ENCODE data around the gene WSB2.
"Not testable (repeated sequence)": the region's sequence is repeated elsewhere in the genome, so short reads cannot be mapped to it uniquely, and the experiment has no call there.

Gene WSB2

DNA sequence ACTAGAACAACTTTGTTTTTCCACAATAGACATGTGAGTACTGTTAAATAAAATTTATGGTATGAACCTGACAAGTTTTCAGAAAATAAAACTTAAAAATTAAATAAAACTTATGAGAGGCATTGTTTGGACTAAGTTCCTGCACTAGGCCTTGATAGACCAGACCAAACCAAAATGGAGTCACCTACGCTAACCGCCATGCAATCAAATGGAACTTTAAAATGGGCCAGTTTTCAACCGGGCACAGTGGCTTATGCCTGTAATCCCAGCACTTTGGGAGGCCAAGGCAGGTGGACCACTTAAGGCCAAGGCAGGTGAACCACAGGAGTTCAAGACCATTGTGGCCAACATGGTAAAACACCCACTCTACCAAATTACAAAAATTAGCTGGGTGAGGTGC lies 49.6 kb downstream of the WSB2 start:
- TF ChIP-seq, protein P1, sequence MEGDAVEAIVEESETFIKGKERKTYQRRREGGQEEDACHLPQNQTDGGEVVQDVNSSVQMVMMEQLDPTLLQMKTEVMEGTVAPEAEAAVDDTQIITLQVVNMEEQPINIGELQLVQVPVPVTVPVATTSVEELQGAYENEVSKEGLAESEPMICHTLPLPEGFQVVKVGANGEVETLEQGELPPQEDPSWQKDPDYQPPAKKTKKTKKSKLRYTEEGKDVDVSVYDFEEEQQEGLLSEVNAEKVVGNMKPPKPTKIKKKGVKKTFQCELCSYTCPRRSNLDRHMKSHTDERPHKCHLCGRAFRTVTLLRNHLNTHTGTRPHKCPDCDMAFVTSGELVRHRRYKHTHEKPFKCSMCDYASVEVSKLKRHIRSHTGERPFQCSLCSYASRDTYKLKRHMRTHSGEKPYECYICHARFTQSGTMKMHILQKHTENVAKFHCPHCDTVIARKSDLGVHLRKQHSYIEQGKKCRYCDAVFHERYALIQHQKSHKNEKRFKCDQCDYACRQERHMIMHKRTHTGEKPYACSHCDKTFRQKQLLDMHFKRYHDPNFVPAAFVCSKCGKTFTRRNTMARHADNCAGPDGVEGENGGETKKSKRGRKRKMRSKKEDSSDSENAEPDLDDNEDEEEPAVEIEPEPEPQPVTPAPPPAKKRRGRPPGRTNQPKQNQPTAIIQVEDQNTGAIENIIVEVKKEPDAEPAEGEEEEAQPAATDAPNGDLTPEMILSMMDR (IDR thresholded peaks at IDR 0.05; ENCODE audit: low read depth, low read length): no peak

DNA sequence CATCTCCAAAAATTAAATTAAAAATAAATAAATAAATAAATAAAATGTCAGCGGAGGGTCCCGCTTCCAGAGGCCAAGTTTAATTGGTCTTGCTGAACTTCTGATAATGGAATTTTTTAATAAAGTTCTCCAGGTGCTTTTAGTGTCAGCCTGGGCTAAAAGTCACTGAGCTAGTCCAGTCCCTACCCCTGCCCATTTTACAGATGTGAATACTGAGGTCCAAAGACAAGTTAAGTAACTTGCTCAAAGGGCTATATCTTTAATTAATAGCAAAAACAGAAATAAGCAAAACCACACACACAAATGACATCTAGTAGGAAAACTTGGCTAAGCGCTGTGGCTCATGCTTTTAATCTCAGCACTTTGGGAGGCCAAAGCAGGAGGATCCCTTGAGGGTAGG lies 50.1 kb downstream of the WSB2 start:
- TF ChIP-seq, protein P1 (IDR thresholded peaks at IDR 0.05; ENCODE audit: low read depth, low read length): no peak
- no peak overlapping the region for H3K4me3 ChIP-seq (ENCODE audit: low read depth, low read length)

More for the DNA sequence above, 49.6 kb downstream of the WSB2 start:
- H3K4me3 ChIP-seq (ENCODE audit: low read depth, low read length): no peak overlapping the region

DNA sequence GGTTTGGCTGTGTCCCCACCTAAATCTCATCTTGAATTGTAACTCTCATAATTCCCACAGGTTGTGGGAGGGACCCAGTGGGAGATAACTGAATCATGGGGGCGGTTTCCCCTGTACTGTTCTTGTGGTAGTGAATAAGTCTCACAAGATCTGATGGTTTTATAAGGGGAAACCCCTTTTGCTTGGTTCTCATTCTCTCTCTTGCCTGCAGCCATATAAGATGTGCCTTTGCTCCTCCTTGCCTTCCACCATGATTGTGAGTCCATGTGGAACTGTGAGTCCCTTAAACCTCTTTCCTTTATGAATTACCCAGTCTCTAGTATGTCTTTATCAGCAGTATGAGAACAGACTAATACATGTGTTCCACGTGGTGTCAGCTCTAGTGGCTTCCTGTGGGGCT lies 61.2 kb downstream of the WSB2 start:
- H3K4me3 ChIP-seq (ENCODE audit: low read depth, low read length): not testable (repeated sequence)

DNA sequence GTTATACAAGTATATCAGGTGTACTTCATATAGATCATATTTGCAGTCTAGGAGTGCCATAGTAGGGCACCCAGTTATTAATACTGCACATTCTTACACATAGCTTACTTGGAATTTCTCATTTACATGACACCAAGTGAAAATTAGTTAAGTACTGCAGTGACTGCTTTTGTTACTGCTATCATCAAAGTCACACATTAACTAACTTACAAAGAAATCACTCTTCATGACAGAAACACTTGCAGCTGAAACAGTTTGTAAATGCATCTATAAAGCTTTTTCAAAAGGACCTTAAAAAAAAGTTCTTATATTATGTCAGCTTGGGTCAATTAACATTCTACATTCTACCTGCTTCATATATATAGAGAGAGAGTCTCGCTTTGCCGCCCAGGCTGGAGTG lies 62.3 kb downstream of the WSB2 start:
- H3K4me3 ChIP-seq (ENCODE audit: low read depth, low read length): no peak overlapping the region
- TF ChIP-seq, protein P1 (IDR thresholded peaks at IDR 0.05; ENCODE audit: low read depth, low read length): no peak

DNA sequence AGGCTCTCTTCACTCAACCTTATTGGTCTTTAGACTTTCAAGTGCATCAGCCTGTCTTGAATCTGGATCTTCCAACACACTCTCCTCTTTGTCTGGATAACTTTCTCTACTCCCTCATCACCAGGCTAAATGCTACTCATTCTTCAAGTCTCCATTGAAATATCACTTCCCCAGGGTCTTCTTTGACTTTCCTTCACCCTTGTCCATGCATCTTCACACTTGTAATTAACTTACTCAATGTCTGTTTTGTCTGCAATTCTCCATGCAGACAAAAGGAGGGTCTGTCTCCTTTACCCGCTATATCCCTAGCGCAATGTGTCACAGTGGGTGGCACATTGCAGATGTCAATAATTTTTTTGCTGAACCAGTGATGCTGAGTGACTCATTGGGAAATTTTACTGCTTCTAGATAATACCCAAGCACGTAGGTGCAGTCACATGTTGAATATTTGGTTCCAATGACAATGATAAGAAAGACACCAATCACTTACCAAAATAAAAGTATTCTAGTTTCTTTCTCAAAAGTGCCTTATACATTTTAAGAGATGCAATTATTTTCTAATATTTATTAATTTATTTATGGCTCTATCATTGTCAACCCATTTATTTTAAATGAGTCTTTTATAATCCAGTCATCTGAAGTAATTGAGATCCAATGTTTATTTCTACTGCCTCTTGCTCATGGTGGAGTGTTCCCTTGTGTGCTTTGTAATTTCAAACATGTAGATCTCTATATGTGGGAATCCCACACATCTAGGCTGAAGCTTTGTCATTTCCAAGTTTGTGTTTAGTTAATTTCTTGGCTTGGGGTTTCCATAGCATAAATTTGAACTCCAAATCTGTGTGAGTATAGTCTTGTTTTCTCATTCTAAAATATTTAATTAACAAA lies 66.2 kb downstream of the WSB2 start:
- TF ChIP-seq, protein P1 (IDR thresholded peaks at IDR 0.05; ENCODE audit: low read depth, low read length): no peak
- no peak overlapping the region for H3K4me3 ChIP-seq (ENCODE audit: low read depth, low read length)

DNA sequence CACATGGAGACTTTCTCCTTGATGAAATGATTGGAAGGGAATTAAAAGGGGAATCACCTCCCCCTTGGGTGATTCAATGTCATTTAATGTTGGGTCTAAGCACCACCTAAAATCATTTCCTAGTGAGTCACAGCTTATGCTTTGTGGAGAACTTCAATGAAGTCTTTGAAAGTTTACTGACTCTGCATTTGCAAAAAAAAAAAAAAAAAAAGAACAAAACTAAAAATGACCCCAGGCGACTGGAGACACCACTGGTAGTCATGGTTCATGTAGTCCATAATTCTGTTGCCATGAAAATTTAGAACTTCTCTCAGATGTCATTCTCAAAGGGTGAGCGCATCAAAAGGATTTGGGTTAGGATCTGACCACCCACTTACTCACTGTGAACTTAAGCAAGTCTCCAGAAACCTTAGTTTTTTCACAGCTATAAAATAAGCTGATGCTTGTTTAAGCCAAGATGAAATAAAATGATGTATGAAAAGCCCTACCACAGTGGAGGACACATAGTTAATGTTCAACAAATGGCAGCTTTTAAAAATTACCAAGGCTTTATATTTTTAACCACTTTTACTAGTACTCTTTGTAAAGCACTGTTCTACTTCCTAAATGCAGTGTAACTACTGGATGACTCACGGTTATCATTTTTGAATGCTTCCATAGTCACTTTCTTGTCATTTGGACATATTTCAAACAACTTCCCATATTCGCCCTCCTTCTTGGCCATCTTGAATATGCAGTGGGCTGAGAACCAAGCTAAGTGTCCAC lies 74.1 kb downstream of the WSB2 start:
- H3K4me3 ChIP-seq (ENCODE audit: low read depth, low read length): no peak overlapping the region
- TF ChIP-seq, protein P1 (IDR thresholded peaks at IDR 0.05; ENCODE audit: low read depth, low read length): no peak

DNA sequence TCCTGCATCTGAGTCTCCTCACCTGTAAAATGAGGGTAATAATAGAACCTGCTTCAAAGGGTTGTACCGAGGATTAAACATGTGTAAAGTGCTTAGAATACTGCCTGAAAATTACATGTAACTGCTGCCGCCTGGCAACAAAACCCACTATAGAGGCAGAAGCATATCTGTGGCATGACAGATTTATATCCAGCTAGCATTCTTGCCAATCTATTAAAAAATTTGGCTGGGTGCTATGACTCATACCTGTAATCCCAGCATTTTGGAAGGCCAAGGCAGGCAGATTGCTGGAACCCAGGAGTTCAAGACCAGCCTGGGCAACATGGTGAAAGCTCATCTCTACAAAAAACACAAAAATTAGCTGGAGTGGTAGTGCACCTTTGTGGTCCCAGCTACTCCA lies 75.8 kb downstream of the WSB2 start:
- no peak overlapping the region for H3K4me3 ChIP-seq (ENCODE audit: low read depth, low read length)
- TF ChIP-seq, protein P1 (IDR thresholded peaks at IDR 0.05; ENCODE audit: low read depth, low read length): no peak
